ENCODE measurements around the gene ASAH2.

ASAH2 gene

GRCh38 chr10:50286517-50286916, 35.2 kb upstream of the ASAH2 start:
- Histone ChIP-seq H3K9me3 (ENCODE audit: control insufficient read depth, low read length) (no peaks in the 10 kb centered on the region), H3K4me2 (ENCODE audit: low read length) (no peak overlapping the region), H3K27ac (no peak overlapping the region), H3K9ac (no peak overlapping the region), H3K79me2 (no peaks in the 10 kb centered on the region), H3K36me3 (ENCODE audit: control insufficient read depth, insufficient read depth, low read length) (no peaks in the 10 kb centered on the region), H2AFZ (no peak overlapping the region), H3K4me3 (ENCODE audit: low read depth, low read length) (no peak overlapping the region), H3K27me3 (ENCODE audit: control insufficient read depth, insufficient read depth, low read length) (no peaks in the 10 kb centered on the region), H3K4me1 (no peaks in the 10 kb centered on the region)
- no peak for TF ChIP-seq CTCF (IDR thresholded peaks at IDR 0.05)

GRCh38 chr10:50281967-50282522, 30.7 kb upstream of the ASAH2 start:
- Histone ChIP-seq H3K27ac (no peak overlapping the region), H3K9ac (no peak overlapping the region), H3K4me1 (no peaks in the 10 kb centered on the region), H3K4me3 (ENCODE audit: low read depth, low read length) (no peak overlapping the region), H3K36me3 (ENCODE audit: control insufficient read depth, insufficient read depth, low read length) (no peaks in the 10 kb centered on the region), H3K27me3 (ENCODE audit: control insufficient read depth, insufficient read depth, low read length) (no peaks in the 10 kb centered on the region), H3K9me3 (ENCODE audit: control insufficient read depth, low read length) (no peaks in the 10 kb centered on the region), H3K4me2 (ENCODE audit: low read length) (no peak overlapping the region), H2AFZ (no peak overlapping the region), H3K79me2 (no peaks in the 10 kb centered on the region)
- TF ChIP-seq CTCF (IDR thresholded peaks at IDR 0.05) = no peak

- no peaks in the 10 kb centered on the region for H3K36me3 ChIP-seq (ENCODE audit: control insufficient read depth, insufficient read depth, low read length)
These were observed 30.1 kb upstream of the ASAH2 start for GRCh38 chr10:50281210-50281966.

GRCh38 chr10:50280049-50280841, 28.9 kb upstream of the ASAH2 start:
- H3K4me1 ChIP-seq = no peaks in the 10 kb centered on the region
- H3K4me3 ChIP-seq (ENCODE audit: low read depth, low read length) = no peak overlapping the region
- TF ChIP-seq CTCF (IDR thresholded peaks at IDR 0.05) = no peak
- no peaks in the 10 kb centered on the region for H3K36me3 ChIP-seq (ENCODE audit: control insufficient read depth, insufficient read depth, low read length)
- no peak overlapping the region for H2AFZ ChIP-seq
- no peak overlapping the region for H3K4me2 ChIP-seq (ENCODE audit: low read length)
- H3K79me2 ChIP-seq = no peaks in the 10 kb centered on the region
- H3K9me3 ChIP-seq (ENCODE audit: control insufficient read depth, low read length) = no peaks in the 10 kb centered on the region
- H3K27me3 ChIP-seq (ENCODE audit: control insufficient read depth, insufficient read depth, low read length) = no peaks in the 10 kb centered on the region
- H3K27ac ChIP-seq = no peak overlapping the region
- H3K9ac ChIP-seq = no peak overlapping the region

More at GRCh38 chr10:50281210-50281966, 30.1 kb upstream of the ASAH2 start:
- Histone ChIP-seq H3K27me3 (ENCODE audit: control insufficient read depth, insufficient read depth, low read length) (no peaks in the 10 kb centered on the region), H3K27ac (no peak overlapping the region), H3K79me2 (no peaks in the 10 kb centered on the region), H3K9ac (no peak overlapping the region), H3K4me1 (no peaks in the 10 kb centered on the region), H3K4me2 (ENCODE audit: low read length) (no peak overlapping the region), H2AFZ (no peak overlapping the region), H3K4me3 (ENCODE audit: low read depth, low read length) (no peak overlapping the region), H3K9me3 (ENCODE audit: control insufficient read depth, low read length) (no peaks in the 10 kb centered on the region)
- TF ChIP-seq CTCF (IDR thresholded peaks at IDR 0.05) = no peak

Data from parathyroid adenoma (tissue), 2 donors.